ENCODE measurements around the gene DTX1. TPM values are rescaled to one million over a fixed set of nuclear protein-coding genes. Genes with fewer than 3 reads are reported as not detected.

Gene DTX1
- total and polyA plus RNA-seq, 2 donors (not counting 3 experiments of a cell fraction or from before 2014, with no cell fraction given): 0.06 to 0.22 TPM

DNA sequence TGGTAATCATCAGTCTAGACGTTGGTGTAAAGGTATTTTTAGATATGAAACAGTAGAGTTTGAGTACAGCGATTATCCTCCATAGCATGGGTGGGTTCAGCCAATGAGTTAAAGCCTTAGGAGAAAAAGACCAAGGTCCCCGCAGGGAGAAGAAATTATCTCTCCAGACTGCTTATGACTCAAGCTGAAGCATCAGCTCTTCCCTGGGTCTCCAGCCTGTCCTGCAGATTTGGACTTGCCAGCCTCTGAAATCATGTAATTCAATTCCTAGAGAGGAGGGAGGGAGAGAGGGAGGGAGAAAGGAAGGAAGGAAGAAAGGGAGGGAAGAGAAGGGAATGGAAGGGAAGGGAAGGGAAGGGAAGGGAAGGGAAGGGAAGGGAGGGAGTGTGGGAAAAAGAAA is 12.0 kb upstream of the DTX1 start:
- Histone ChIP-seq H3K4me1 (ENCODE audit: control insufficient read depth, extremely low read depth, insufficient read depth, low read length) (peaks cover 12% of the 10 kb centered on the region), H2AFZ (ENCODE audit: low read depth, low read length) (no peak overlapping the region), H3K9ac (replicated peaks; ENCODE audit: extremely low read depth, insufficient read depth, low read length) (no peak overlapping the region), H3K4me3 (replicated peaks in 1 of 3; ENCODE audit: insufficient read depth in 1 of 3, low read depth in 1 of 3, low read length in 3 of 3) (no peak overlapping the region), H3K9me3 (replicated peaks; ENCODE audit: control insufficient read depth, insufficient read depth, low read length) (no peaks in the 10 kb centered on the region), H3K36me3 (ENCODE audit: control insufficient read depth in 2 of 2, extremely low read depth in 1 of 2, insufficient read depth in 2 of 2, low read length in 2 of 2) (no peaks in the 10 kb centered on the region), H3K4me2 (ENCODE audit: insufficient read depth, low read length) (no peak overlapping the region), H3K79me2 (ENCODE audit: control insufficient read depth, insufficient read depth, low read length) (no peaks in the 10 kb centered on the region), H4K20me1 (replicated peaks; ENCODE audit: control insufficient read depth, extremely low read depth, insufficient read depth, low read length) (no peaks in the 10 kb centered on the region), H3K9me1 (replicated peaks; ENCODE audit: control insufficient read depth, extremely low read depth, insufficient read depth, low read length) (no peaks in the 10 kb centered on the region), H3K27ac (ENCODE audit: insufficient read depth, low read depth, low read length) (no peak overlapping the region), H3K27me3 (ENCODE audit: control insufficient read depth in 2 of 2, insufficient read depth in 2 of 2, low read length in 2 of 2) (peaks cover 0 to 6% of the 10 kb centered on the region in 2 experiments)
- ChIA-PET POLR2A (no interaction called here), CTCF (interaction anchor here (2.1 kb wide), 1 partner anchor 51 kb away, joined by 10 read pairs; no protein-coding TSS in a partner anchor)
- intact Hi-C loops (cut with micrococcal nuclease) (no loop called here), dilution Hi-C loops (cut with MboI; ENCODE audit: extremely low pct_ligation_motif_present, low sequenced_read_pairs) (no loop called here)
- DNase-seq (ENCODE audit: low read depth, low spot score) (no peak), FAIRE-seq (no peak)
- BruUV-seq (replicated peaks): no TSS peak
- TF ChIP-seq FOS (IDR thresholded peaks at IDR 0.05; ENCODE audit: borderline replicate concordance, insufficient read depth, low read length) (no peak), JUN (IDR thresholded peaks at IDR 0.05; ENCODE audit: borderline replicate concordance, insufficient read depth, insufficient read length, low read depth) (no peak), GATA2 (IDR thresholded peaks at IDR 0.05; ENCODE audit: insufficient read depth, insufficient read length, low read depth, low read length) (no peak), POLR2A (IDR thresholded peaks at IDR 0.05; ENCODE audit: low read depth, low read length) (no peak), POLR2AphosphoS5 (IDR thresholded peaks at IDR 0.05; ENCODE audit: insufficient read depth, low read depth, low read length) (no peak), MYC (IDR thresholded peaks at IDR 0.05; ENCODE audit: low read depth, low read length) (no peak), MAX (IDR thresholded peaks at IDR 0.05; ENCODE audit: insufficient read depth, insufficient read length) (no peak), EZH2 (IDR thresholded peaks at IDR 0.05; ENCODE audit: borderline replicate concordance, low read depth, low read length, severe bottlenecking) (no peak), CTCF (IDR thresholded peaks at IDR 0.05; ENCODE audit: extremely low read depth in 1 of 2, insufficient read depth in 1 of 2, low read depth in 1 of 2, low read length in 2 of 2) (no peak)
